GF-D8 (cell line): ENCODE results near the gene CREB3L4.
A peak's percentile ranks its signal among the peaks of the same experiment; 100 is the strongest.

ENCODE experiments used
- DNase-seq: peaks from one replicate; lab custom pipeline; 2025; lab: John Stamatoyannopoulos, UW

CREB3L4 gene

DNA sequence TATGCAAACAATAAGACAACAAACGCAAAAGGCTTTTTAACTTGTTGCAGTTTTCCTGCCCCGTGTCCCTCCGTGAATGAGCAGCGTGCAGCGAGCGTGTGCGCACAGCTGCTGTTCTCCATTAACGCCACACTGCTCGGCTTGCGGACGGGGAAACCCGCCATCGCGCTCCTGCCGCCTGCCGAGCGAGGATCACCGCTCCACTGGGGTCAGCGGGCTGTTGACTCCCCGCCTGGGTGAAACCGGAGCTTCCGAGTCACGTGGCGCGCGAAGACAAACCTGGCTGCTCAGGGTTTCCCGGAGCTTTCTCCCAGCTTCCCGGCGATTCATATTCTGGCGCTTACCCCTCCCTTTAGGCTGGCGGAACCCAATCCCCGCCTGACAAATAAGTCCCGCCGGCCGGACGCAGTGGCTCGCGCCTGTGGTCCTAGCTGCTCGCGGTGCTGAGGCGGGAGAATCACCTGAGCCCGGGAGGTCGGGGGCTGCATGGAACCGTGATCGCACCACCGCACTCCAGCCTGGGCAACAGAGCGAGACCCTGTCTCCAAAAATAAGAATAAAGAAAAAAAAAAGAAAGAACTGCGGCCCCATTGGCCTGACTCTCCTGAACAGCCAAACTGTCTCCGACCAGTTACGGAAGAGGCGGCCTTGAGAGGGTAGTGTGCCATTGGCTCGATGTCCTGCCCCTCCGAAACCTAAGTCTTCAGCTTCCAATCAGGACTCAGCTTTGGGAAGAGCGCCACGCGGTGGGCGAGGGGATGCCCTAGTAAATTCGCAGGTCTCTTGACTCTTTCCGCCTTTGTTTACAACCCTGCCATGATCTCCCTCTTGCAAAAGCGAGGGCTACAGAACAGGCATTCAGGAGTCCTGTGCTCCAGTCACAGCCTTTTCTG, at the start of gene CREB3L4:
Gene CREB3L4, plus strand, starts transcription at position 796 of the 893 bp plus-strand sequence. CDS start 624 bp downstream, outside the sequence.
- DNase-seq: peak; percentile 94

DNA sequence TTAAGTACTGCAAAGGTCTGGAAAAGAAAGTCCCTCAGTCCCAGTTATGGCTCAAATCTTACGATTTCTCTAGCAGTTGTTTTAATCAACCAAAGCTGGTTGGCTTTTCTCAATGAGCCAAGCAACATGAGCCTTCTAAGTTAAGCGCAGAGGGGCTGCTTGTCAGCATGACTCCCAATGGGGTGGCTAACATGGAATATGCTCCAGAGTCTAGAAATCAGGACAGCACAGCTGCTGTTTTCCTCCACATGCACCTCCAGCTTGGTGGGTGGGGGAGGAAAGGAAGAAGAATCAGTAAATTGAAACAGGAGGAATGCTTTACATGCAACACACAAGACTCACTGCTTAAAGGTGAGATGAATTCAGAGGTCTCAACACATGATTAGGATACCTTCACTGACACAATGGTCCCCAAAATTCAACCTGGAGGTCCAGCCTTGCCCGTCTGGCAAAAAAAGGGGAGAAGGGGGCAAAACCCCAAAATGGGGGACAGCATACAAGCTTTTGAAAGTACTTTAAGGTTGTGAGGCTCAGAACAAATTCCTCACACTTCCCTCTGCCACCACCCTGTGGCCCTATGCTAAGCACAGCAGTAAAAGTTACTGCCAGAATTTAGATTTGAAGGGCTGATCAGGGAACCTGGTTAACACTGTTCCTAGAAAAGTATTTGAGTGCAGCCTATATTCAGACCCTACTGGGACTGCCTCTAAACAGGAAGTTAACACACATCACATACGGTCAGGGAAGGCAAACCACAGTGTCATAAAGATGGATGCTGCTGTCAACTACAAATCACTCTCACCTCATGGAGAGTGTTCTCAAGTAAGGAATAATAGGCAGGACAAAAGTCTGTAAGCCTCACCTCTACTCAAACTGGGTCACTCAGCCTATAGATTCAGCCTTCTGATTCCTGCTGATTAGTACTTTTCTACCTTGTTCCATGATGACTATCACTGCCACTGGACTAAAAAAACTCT, 47.5 kb upstream of the CREB3L4 start:
- peak; percentile 57 for DNase-seq

- no peak for DNase-seq
These were observed 46.5 kb upstream of the CREB3L4 start for GRCh38 chr1:153921080-153921802.

DNA sequence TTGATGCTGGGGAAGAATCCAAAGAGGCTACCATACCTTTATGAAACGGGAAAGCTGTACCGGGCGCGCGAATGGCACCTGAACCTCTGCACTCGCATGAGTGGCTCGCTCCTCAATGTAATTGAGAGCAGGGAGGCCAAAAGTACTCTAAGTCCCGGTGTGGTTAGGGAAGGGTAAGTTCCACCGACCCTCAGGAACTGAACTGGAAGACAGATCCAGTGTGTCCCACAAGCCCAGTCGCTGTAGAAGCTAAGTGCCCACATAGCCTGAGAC, 46.0 kb upstream of the CREB3L4 start:
- no peak for DNase-seq

- DNase-seq: peak; percentile 37
These were observed 45.4 kb upstream of the CREB3L4 start for GRCh38 chr1:153922076-153922971.

GRCh38 chr1:153922972-153923925, 44.5 kb upstream of the CREB3L4 start, which contains the start of gene GATAD2B:
Gene GATAD2B (minus strand): TSS chr1:153922972. CDS start chr1:153828347, 94,625 bp downstream.
- DNase-seq: peak; percentile 99

DNA sequence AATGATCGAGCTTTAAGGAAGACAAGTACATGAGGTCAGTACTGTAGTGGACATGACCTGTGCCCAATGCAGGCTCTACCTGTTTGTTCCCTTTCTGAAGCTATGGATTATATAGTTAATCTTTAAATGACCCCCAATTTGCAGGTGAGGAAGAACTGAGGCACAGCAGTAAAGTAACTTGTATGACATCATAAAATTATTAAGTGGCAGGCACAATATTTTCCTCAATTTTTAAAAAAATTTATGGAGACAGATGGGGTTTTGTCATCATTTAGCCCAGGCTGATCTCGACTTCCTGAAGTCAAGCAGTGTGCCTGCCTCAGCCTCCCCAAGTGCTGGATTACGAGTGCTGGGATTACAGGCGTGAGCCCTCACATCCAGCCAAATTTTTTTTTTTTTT, 41.3 kb upstream of the CREB3L4 start:
- DNase-seq: no peak

- DNase-seq: no peak
These were observed 39.5 kb upstream of the CREB3L4 start for GRCh38 chr1:153928245-153928644.

DNA sequence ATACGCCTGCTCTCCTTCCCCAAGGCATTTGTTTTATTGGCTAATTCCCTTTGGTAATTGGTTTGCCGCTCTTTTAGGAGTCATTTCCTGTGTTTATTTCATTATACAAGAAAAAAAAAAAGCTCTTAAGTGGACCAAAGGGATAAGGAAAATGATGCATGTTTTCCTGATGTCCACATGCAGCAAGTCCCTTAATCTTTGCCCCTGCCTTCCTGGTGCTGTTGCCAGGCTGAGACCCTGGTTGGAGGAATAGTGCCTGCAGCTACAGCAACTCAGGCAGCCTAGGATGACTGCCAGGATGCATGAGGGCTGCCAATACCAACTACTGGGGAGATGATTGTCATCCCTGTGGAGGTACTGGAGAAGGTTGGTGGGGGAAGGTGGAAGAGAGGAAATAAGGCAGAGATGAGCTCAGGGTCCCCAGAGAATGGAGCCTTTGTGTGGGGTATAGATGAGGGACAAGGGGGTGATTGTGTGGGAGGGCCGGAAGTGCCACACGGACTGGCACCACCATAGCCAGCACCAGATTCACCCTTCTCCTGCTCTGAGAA, 38.8 kb upstream of the CREB3L4 start:
- no peak for DNase-seq

DNA sequence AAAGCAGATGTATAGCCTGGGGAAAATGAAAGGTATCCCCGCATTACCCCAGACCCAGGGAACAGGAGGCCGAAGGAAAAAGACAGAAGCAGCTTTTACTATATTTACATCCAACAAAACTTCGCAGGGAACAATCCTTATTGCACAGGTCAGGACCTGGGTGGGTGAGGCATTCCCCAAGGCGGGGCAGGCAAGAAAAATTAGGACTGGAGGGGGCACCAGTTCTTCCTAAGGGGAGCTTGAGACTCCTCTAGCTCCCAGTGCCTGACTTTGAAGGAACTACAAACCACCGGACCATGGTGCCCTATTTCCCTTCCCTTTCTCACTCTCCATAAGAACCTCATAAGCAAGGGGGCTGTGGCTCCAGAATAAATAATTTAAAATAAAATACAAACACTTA, 38.3 kb upstream of the CREB3L4 start:
- no peak for DNase-seq

GRCh38 chr1:153929981-153930948, 37.4 kb upstream of the CREB3L4 start:
- no peak for DNase-seq

GRCh38 chr1:153932156-153933131, 35.3 kb upstream of the CREB3L4 start:
- DNase-seq: no peak

DNA sequence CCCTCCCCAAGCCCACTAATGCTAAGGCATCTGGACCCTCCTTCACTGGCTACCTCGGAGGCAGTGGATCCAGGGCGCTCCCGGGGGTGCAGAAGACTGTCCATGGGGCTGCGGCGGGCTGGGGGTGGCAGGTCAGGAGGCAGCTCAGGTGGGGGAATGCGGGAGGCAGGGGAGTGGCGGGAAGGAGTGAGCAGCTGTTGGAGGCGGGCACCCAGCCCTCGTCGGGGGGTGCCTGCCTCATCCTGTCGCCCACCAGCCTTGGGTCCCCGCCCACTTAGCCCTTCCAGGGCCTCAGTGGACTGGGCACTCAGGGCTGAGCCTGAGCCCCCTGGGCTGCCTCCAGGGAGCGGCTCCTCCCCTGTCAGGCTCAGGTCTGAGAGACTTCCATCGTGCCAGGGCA, 34.3 kb upstream of the CREB3L4 start:
- DNase-seq: no peak

DNA sequence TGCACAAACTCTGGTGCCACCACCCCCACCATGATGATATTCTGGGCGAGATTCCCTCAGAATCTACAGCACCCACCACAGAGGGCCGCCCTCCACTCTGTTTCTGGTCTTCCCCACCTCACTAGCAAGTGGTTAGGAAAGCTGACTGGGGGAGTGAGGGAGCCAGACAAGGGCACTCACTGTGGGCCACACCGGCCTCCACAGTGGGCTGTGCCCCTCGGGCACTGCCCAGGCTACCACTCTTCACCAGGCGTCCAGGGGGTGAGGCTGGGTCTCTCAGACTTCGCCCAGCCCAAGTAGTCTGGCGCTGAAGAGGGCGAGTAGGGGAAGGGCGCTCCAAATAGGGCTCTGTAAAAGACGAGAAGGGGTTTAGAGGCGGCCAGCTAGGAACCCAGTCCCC, 33.7 kb upstream of the CREB3L4 start:
- no peak for DNase-seq

DNA sequence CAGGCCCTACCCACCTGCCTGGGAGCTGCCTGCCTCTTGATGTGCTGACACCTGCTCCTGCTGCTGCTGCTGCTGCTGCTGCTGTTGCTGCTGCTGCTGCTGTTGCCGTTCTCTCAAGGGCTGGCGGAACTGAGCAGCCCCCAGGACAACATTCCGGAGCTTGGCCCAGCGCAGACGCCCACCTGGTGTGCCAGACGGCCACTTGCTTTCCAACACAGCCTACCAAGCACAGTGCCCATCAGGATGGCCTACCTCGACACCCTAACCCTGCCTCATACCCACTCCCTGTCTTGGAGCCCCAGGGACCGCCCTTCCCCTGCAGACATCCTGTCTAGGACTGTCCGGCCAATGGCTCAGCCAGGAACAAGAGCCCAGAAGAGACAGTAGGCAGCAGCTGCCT, 33.0 kb upstream of the CREB3L4 start:
- no peak for DNase-seq

GRCh38 chr1:153936011-153936802, 31.5 kb upstream of the CREB3L4 start:
- no peak for DNase-seq
